PFSK-1 (cell line): ENCODE data around the gene NINJ2.

Experiments used
- POLR2AphosphoS5 ChIP-seq: IDR thresholded peaks from 2 replicates; pipeline ENCODE4 v1.6.1; 2012; ENCODE audit warnings: low read depth, mild to moderate bottlenecking, control low read depth, low read length, moderate library complexity
- SIN3A ChIP-seq: IDR thresholded peaks from 2 replicates; pipeline ENCODE4 v1.6.1; 2012; ENCODE audit warnings: mild to moderate bottlenecking, low read length, moderate library complexity, borderline replicate concordance; ENCODE audit not compliant: insufficient read depth
- TAF1 ChIP-seq: IDR thresholded peaks from 2 replicates; pipeline ENCODE4 v1.6.1; 2012; ENCODE audit warnings: low read length, control low read depth, borderline replicate concordance; ENCODE audit not compliant: insufficient read depth
- TF ChIP-seq, protein P1 (sequence below), 2 experiments: IDR thresholded peaks; 2 replicates each; pipeline versions ENCODE4 v1.6.1 to v1.8.0; 2011 to 2012; ENCODE audit warnings: low read depth in 2 of 2, low read length in 2 of 2, control low read depth in 1 of 2, inconsistent platforms in 1 of 2, mild to moderate bottlenecking in 1 of 2, moderate library complexity in 1 of 2; ENCODE audit not compliant: insufficient read depth in 1 of 2

DNA sequence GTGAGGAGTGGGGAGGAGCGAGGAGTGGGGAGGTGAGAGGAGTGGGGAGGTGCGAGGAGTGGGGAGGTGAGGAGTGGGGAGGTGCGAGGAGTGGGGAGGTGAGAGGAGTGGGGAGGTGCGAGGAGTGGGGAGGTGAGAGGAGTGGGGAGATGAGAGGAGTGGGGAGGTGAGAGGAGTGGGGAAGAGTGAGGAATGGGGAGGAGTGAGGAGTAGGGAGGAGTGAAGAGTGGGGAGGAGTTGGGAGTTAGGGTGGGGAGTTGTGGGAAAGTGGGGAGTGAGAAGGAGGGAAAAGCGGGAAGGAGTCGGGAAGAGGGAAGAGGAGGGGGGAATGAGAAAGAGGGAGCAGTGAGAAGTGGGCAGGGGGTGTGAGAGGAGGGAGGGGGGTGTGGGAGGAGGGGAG, 117.4 kb downstream of the NINJ2 start:
- no peak for TF ChIP-seq SIN3A
- TF ChIP-seq, protein P1, sequence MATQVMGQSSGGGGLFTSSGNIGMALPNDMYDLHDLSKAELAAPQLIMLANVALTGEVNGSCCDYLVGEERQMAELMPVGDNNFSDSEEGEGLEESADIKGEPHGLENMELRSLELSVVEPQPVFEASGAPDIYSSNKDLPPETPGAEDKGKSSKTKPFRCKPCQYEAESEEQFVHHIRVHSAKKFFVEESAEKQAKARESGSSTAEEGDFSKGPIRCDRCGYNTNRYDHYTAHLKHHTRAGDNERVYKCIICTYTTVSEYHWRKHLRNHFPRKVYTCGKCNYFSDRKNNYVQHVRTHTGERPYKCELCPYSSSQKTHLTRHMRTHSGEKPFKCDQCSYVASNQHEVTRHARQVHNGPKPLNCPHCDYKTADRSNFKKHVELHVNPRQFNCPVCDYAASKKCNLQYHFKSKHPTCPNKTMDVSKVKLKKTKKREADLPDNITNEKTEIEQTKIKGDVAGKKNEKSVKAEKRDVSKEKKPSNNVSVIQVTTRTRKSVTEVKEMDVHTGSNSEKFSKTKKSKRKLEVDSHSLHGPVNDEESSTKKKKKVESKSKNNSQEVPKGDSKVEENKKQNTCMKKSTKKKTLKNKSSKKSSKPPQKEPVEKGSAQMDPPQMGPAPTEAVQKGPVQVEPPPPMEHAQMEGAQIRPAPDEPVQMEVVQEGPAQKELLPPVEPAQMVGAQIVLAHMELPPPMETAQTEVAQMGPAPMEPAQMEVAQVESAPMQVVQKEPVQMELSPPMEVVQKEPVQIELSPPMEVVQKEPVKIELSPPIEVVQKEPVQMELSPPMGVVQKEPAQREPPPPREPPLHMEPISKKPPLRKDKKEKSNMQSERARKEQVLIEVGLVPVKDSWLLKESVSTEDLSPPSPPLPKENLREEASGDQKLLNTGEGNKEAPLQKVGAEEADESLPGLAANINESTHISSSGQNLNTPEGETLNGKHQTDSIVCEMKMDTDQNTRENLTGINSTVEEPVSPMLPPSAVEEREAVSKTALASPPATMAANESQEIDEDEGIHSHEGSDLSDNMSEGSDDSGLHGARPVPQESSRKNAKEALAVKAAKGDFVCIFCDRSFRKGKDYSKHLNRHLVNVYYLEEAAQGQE (IDR thresholded peaks at IDR 0.05; ENCODE audit: insufficient read depth in 1 of 2, low read depth in 2 of 2, low read length in 2 of 2): no peak
- TF ChIP-seq TAF1: no peak
- no peak for TF ChIP-seq POLR2AphosphoS5
